Effector memory CD4-positive, alpha-beta T cell (primary cell): ENCODE results near the gene SPANXB1.
"Not testable (repeated sequence)": the region's sequence is repeated elsewhere in the genome, so short reads cannot be mapped to it uniquely, and the experiment has no call there.

Experiments used
- DNase-seq, 3 donors: peaks; one replicate each; pipeline ENCODE4 v3.0.0-alpha.2; 2020
- H3K27ac ChIP-seq: 2 replicates; pipeline ENCODE4 v1.7.0; 2013; ENCODE audit warnings: mild to moderate bottlenecking, low read length, moderate library complexity; ENCODE audit not compliant: insufficient read depth, poor library complexity, severe bottlenecking
- H3K27me3 ChIP-seq: replicated peaks from 2 replicates; pipeline ENCODE4 v1.7.0; 2013; ENCODE audit warnings: mild to moderate bottlenecking, low read length; ENCODE audit not compliant: insufficient read depth, control insufficient read depth, poor library complexity, severe bottlenecking
- H3K36me3 ChIP-seq: 2 replicates; pipeline ENCODE4 v1.7.0; 2013; ENCODE audit warnings: mild to moderate bottlenecking, low read length, moderate library complexity; ENCODE audit not compliant: control insufficient read depth, insufficient read depth
- H3K4me1 ChIP-seq: 2 replicates; pipeline ENCODE4 v1.7.0; 2013; ENCODE audit warnings: low read length, mild to moderate bottlenecking; ENCODE audit not compliant: control insufficient read depth, insufficient read depth, poor library complexity, severe bottlenecking
- H3K4me3 ChIP-seq: 2 replicates; pipeline ENCODE4 v1.7.0; 2013; ENCODE audit warnings: low read length, low read depth, mild to moderate bottlenecking; ENCODE audit not compliant: insufficient read depth, poor library complexity, severe bottlenecking
- H3K9me3 ChIP-seq: 2 replicates; pipeline ENCODE4 v1.7.0; 2013; ENCODE audit warnings: mild to moderate bottlenecking, low read length, moderate library complexity; ENCODE audit not compliant: control insufficient read depth
- total RNA-seq, 3 donors: gene quantifications; one replicate each; lab custom pipeline; 2026; lab: John Stamatoyannopoulos, UW

Gene SPANXB1, protein sequence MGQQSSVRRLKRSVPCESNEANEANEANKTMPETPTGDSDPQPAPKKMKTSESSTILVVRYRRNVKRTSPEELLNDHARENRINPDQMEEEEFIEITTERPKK
- 0 reads per million in 3 donors for total RNA-seq

GRCh38 chrX:141002568-141002967, at the start of gene SPANXB1:
SPANXB1 (plus strand) TSS chrX:141002594; CDS start chrX:141002694, 100 bp downstream.
- not testable (repeated sequence) for H3K36me3 ChIP-seq, H3K27me3 ChIP-seq, H3K4me1 ChIP-seq, H3K9me3 ChIP-seq, DNase-seq, H3K4me3 ChIP-seq, H3K27ac ChIP-seq

GRCh38 chrX:140967036-140967435, 35.4 kb upstream of the SPANXB1 start:
- H3K27me3 ChIP-seq = no peaks in the 10 kb centered on the region
- no peaks in the 10 kb centered on the region for H3K4me1 ChIP-seq

DNA sequence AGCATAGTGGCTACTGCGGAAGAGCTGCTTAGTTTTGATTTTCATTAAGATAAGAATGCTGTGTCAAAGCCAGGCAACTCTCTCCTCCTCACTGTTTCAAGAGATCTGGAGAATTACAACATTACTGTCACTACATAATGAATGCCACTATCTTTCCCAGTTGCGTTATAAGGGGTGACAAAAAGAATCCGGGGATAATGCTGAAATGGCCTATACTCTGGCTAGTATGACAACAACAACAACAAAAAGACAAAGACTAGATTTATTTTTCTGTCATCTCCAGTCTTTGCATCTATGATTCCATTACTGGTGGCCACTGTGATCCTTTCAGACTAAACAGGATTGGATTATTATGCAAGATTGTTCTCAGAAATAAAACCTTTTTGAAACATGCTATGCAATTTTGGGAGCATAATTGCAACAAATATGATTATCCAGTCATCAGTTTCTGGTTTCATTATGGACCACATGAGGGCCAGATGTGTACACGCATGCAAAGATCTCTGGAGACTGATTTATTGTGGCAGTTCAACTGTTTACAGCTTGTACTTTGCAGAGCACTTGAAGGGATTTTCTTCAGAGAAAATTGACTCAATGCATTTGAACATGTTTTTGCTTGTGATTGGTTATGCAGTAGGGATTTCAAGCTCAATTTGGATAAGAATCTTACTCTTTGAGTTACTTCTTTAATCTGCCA, 31.1 kb upstream of the SPANXB1 start:
- no peaks in the 10 kb centered on the region for H3K36me3 ChIP-seq
- no peak for DNase-seq
- no peaks in the 10 kb centered on the region for H3K4me1 ChIP-seq
- H3K27me3 ChIP-seq = no peaks in the 10 kb centered on the region
- no peaks in the 10 kb centered on the region for H3K9me3 ChIP-seq
- no peak overlapping the region for H3K4me3 ChIP-seq
- no peak overlapping the region for H3K27ac ChIP-seq

More at GRCh38 chrX:140967036-140967435, 35.4 kb upstream of the SPANXB1 start:
- DNase-seq = no peak
- Histone ChIP-seq H3K9me3 (no peaks in the 10 kb centered on the region), H3K36me3 (no peaks in the 10 kb centered on the region), H3K4me3 (no peak overlapping the region), H3K27ac (no peak overlapping the region)

DNA sequence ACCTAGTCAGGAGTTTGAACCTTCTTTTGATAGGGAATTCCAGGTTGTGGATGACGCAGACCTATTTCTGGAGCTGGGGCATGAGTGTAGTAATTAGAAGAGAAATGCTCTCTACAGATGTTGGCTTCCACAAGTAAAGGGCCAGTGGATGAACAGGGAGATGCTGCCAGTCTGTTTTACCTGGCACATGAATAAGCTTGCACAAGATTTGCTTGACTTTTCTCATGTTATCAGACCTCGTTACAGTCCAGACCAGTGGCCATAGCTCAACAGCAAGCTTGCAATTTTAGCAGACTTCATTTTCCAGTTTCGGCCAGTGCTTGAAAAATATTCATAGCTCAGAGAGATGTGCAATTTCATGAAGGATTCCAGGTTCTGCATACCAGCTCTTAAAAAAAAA, 26.9 kb upstream of the SPANXB1 start:
- no peaks in the 10 kb centered on the region for H3K36me3 ChIP-seq
- no peaks in the 10 kb centered on the region for H3K4me1 ChIP-seq
- no peak for DNase-seq
- no peak overlapping the region for H3K4me3 ChIP-seq
- H3K9me3 ChIP-seq = no peaks in the 10 kb centered on the region
- no peak overlapping the region for H3K27ac ChIP-seq
- no peaks in the 10 kb centered on the region for H3K27me3 ChIP-seq

DNA sequence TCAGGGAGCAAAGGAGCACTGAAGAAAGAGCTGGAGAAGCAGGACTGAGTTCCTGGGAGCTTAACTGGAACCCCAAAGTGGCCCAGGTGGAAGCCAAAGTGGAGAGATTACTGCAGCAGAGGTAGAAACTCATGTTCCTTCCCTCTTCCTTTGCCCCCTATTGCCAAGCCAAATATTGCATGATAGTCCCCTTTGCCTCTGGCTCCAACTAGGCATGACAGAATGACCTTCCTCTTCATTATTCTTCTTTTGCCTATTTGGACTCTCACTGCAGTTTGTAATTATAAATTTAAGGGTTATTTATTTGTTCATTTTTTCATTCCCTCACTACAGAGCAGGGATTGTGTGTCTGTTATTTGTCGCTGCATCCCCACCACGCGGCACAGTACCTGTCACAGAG, 22.1 kb upstream of the SPANXB1 start:
- DNase-seq = no peak
- Histone ChIP-seq H3K27ac (no peak overlapping the region), H3K9me3 (no peaks in the 10 kb centered on the region), H3K4me1 (no peaks in the 10 kb centered on the region), H3K27me3 (no peaks in the 10 kb centered on the region), H3K4me3 (no peak overlapping the region), H3K36me3 (no peaks in the 10 kb centered on the region)

- Histone ChIP-seq H3K36me3 (no peaks in the 10 kb centered on the region), H3K4me3 (no peak overlapping the region), H3K27ac (no peak overlapping the region), H3K9me3 (no peaks in the 10 kb centered on the region), H3K27me3 (no peaks in the 10 kb centered on the region), H3K4me1 (no peaks in the 10 kb centered on the region)
- no peak for DNase-seq
Observed at GRCh38 chrX:140983730-140984129, 18.7 kb upstream of the SPANXB1 start.

GRCh38 chrX:141005243-141005642, 2.8 kb downstream of the SPANXB1 start:
- H3K36me3 ChIP-seq, H3K27me3 ChIP-seq, DNase-seq, H3K27ac ChIP-seq, H3K4me1 ChIP-seq, H3K4me3 ChIP-seq, H3K9me3 ChIP-seq: not testable (repeated sequence)

DNA sequence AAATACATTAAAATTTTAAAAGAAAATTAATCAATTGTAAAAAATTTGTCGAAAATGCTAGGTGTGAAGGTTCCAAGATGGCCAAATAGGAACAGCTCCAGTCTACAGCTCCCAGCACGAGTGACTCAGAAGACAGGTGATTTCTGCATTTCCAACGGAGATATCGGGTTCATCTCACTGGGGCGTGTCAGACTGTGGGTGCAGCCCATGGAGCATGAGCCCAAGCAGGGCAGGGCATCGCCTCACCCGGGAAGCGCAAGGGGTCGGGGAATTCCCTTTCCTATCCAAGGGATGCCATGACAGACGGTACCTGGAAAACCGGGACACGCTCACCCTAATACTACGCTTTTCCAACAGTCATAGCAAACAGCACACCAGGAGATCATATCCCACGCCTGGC, 41.9 kb downstream of the SPANXB1 start:
- not testable (repeated sequence) for H3K9me3 ChIP-seq, H3K4me1 ChIP-seq, DNase-seq, H3K27ac ChIP-seq, H3K36me3 ChIP-seq, H3K27me3 ChIP-seq, H3K4me3 ChIP-seq

DNA sequence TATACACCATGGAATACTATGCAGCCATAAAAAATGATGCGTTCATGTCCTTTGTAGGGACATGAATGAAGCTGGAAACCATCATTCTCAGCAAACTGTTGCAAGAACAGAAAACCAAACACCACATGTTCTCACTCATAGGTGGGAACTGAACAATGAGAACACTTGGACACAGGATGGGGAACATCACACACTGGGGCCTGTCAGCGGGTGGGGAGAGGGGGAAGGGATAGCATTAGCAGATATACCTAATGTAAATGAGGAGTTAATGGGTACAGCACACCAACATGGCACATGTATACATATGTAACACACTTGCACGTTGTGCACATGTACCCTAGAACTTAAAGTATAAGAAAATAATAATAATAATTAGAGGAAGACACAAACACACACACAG, 47.5 kb downstream of the SPANXB1 start:
- H3K27me3 ChIP-seq, H3K4me1 ChIP-seq, DNase-seq, H3K27ac ChIP-seq, H3K4me3 ChIP-seq, H3K9me3 ChIP-seq, H3K36me3 ChIP-seq: not testable (repeated sequence)

- not testable (repeated sequence) for H3K4me3 ChIP-seq, DNase-seq, H3K9me3 ChIP-seq, H3K27ac ChIP-seq, H3K4me1 ChIP-seq, H3K36me3 ChIP-seq, H3K27me3 ChIP-seq
Observed at GRCh38 chrX:141052098-141052497, 49.7 kb downstream of the SPANXB1 start.
